Endometrial microvascular endothelial cells (primary cell): ENCODE data around the gene VANGL1. TPM values are rescaled to one million over a fixed set of nuclear protein-coding genes. Genes with fewer than 3 reads are reported as not detected.

ENCODE experiments used
- in situ Hi-C: cut with HindIII; loops from 2 replicates; pipeline ENCODE4 v1.10.0; 2017; ENCODE audit warnings: low sequenced_read_pairs, low pct_unique_long_range_greater_than_20kb; ENCODE audit errors: inconsistent ontology term
- total RNA-seq: library from RNA; depleted of rRNA; stranded (reverse); fragments of >200 nt; gene quantifications from one replicate; pipeline ENCODE4 v1.2.3, GENCODE V29; 2015; ENCODE audit errors: inconsistent ontology term

Gene VANGL1
- total RNA-seq, 1 donor from 2014 or later: 29.0 TPM

DNA sequence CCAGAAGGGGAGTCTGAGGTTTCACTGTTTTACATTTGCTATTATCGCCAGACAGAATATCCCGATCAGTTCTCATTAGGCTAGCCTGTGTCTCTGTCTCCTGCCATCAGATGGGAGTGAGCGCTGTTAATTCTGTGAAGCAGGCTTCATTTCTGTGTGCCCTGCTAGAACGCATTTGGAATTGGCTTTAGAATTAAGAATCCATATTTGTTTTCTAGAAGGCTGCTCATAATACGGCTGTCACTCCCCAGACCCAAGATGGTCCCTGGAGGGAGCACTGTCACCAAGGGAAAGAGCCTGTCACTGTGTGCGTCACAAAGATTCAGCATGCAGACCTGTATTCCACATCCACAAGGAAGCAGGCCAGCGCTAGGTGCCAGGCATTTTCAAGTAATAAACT, 77.5 kb downstream of the VANGL1 start:
- in situ Hi-C loops: no loop called here

DNA sequence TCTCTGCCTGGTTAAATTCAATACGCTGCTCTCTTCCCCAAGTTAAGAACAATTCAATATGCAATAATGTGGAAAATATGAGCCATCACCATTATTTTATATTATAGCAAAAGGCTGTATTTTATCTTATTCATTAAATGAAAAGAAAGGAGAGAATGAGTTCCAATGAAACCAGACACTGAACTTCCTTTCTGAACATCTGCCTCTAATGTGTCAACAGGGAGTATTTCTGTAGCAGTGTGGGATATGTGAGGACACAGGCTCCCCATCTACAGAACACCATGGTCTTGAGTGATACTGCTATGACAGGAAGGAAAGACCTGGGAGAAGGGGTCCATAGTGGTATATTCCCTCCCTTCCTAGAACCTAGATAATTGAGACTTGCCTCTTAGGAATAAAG, 80.5 kb downstream of the VANGL1 start:
- in situ Hi-C loops: no loop called here

DNA sequence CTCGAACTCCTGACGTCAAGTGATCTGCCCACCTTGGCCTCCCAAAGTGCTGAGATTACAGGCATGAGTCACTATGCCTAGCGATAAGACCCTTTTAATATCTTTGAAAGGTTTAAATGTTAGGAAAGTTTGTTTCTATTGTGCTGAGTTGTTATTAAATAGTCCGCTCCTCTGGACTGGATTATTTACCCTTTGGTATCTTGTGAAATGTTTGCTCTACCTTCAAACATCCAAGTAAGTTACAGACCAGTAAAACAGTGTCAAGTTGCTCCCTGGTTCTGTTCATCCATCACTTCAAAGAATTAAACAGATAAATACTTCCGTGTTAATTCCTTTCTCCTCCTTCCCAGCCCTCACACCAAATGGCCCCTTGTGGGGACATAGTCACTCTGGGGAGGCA, 82.0 kb downstream of the VANGL1 start:
- in situ Hi-C loops: no loop called here

DNA sequence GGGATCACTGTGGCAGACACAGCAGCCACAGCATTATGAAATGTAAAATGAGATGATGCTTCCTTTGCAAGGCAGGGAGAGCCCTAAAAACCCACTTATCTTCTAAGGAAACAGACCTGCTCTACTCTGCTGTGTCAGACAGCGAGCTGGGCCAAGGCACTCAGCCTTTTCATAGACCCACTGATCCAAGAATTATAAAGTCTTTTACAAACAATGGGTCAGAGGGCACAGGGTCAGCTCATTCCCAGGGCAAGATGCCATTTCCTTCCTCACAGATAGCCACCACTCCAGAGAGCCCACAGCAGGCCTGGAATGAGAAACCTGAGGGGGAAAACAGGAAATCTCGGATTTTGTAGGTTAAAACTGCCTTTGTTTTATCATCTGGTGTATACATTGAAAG, 83.8 kb downstream of the VANGL1 start:
- in situ Hi-C loops: no loop called here

DNA sequence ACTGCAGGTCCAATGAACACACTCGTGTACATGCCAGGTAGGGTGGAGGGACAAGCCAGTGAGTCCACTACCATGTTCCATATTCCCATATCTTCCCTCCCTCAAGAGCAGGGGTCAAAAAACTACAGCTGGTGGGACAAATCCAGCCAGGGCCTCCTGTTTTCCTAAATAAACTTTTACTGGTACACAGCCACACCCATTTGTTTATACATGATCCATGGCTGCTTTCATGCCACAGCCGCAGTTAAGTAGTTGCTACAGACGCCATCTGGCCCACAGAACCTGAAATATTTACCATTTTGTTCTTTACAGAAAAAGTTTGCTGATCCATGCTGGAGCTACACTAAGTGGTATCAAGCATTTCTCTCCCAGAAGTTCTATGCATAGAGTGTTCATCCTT, 84.4 kb downstream of the VANGL1 start:
- in situ Hi-C loops: no loop called here

DNA sequence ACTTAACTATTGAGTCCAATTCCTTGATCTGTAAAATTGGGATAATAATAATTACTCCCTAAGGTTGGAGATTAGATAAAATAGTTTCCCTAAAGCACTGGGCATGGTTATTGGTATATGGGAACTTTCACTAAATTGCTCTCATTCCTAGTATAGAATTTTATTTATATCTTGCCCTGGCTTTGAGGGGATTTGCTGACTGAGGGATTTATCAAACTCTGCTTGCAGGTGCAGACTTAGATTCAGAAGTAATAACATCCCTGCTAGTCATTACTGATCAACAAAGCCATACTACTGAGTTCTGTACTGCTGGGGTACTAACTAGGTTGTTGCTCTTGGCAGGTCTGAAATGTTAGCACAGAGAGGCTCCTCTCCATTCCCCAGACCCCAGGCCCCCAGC, 84.8 kb downstream of the VANGL1 start:
- in situ Hi-C loops: no loop called here

DNA sequence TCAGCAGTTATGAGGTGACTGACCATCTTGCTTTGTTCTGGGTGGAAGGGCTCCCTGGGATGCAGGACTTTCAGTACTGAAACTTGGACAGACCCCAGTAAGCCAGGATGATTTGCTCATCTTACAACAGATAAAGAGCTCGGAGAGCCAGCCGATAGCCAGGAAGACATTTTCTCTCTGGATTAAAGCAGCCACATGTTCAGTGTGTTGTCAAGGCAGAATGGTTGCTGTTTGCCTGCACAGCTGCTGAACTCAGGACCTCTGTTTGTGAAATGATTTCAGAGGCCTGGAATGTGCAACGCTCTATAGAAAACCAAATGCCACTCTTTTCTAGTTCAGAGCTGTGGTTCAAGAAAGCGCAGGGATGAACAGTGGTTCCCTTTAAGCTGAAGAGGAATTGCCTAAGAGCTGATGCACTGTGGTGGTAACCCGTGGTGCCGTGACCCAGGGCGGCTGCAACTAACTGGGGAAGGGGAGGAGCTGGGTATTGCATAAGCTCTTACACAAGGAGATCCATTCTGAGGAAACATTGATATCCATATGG, 86.0 kb downstream of the VANGL1 start:
- in situ Hi-C loops: no loop called here

DNA sequence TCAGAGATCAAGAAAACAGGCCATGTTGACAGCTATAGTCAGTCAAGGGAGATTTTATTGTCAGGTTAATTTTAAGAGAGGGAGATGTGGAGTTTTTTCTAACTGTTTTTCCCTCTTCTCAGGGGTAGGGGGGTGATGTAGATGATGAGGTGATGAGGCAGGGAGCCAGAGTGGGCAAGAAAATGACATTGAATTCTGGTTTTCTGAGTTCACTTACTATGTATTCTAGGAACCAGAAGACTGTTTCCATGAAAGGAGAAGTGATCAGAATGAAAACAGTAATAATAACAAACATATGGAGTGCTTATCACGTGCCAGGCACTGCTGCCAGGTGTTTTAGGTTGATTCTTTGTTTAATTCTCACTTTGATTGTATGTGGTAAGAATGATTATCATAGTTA, 86.6 kb downstream of the VANGL1 start:
- in situ Hi-C loops: no loop called here

DNA sequence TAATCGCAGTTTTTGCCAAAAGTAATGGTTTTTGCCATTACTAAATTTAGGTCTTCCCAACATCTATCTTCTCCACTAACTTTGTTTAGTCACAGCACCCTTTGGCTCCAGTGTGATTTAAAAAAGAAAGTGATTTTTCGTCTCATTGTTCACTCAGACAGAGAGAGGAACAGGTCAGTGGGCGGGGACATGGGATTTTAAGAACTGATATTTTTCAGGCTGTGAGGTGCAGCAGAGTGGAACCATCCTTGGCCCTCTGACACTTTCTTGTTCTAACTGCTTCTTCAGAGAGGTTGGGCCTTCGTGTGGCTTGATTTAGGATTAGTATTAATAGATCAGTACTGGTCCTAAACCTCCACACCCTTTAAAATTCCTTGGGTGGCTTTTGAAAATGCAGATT, 88.0 kb downstream of the VANGL1 start:
- in situ Hi-C loops: no loop called here

DNA sequence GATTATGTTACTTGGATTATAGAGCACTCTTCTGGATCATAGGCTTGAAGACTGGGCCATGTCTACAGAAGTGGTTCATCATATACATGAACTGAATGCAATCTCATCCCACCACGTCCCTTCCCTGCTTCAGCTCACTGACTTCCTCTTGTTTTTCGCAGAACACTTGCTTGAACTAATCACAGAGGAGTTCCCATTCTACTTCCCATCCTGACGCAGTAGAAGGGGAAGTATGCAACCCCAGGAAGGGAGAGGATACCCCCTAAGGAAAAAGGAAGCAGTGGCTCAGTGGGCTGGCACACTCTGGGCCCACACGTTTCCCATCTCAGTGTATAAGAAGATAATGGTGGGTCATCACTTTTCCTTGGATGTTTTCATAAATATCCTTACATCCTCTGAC, 90.5 kb downstream of the VANGL1 start:
- in situ Hi-C loops: no loop called here

DNA sequence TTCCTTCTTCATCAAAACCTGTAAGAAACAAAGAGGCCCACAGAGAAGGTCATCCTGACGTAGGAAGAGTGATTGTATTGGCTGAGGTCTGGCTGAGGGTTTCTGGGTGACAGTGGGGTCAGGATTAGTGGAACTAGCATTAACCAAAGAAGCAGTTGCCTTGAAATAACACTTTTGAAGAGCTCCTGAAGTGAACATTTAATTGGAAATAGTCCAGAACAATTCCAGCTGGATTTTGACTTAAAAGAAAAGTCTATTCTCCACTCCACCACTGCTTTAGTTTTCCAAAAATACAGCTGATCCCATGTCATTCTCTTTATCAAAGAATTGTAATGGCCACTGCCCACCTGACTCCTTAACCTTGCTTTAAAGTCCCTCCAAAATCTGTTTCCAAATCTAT, 99.0 kb downstream of the VANGL1 start:
- in situ Hi-C loops: no loop called here

DNA sequence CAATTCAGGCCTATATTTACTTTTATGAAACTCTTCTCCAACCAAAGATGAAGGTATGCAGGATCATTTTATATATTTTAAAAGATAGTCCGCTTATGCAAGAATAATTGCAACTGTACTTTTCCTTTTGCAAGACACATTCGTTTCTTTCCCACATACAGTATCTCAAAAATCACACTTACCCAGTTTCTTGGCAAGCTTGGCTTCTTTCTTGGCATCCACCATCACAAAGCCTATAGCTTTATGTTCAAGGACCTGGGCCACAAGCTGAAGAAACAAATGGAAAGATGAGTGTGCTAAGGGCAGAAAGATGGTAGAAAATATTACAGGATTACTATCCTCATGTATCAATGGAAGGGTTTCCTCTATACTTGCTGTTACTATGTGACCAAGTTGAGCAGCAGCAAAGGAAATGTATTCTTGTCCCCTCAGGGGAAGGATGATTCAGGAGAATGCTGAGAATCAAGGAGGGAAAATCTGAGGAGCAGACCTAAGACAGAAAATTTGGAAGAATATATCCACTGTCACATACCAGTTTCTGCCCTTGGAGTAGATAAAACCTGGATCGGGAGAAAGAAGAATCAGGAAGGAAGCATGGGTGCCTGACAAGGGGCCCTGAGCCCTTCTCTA, 103.0 kb downstream of the VANGL1 start:
- in situ Hi-C loops: no loop called here

DNA sequence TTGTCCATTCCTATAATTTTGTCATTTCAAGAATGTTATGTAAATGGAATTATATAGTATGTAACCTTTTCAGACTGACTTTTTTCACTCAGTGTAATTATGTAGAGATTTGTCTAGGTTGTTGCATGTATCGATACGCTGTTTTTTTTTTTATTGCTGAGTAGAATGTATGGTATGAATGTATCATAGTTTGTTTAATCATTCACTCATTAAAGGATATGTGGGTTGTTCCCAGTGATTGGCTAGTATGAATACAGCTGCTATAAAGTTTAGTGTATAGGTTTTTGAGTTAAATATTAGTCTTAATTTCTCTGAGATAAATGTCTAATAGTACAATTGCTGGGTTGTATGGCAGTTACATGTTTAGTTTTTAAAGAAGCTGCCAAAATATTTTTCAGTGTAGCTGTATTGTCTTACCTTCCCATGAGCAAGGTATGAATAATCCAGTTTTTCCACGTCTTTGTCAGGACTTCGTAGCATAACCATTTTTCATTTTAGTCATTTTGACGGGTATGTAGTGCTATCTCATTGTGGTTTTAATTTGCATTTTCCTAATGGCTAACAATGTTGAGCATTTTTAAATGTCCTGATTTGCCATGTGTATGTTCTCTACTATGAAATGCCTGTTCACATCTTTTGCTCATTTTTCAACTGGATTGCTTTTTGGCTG, 104.4 kb downstream of the VANGL1 start:
- in situ Hi-C loops: no loop called here

Other genes with a start within 250 kb of the VANGL1 start
- gene CASQ2, start 126.7 kb downstream of the VANGL1 start, total RNA-seq: not detected
- gene NHLH2, start 199.2 kb downstream of the VANGL1 start, total RNA-seq: not detected